ENCODE results near the gene ANKRD34A. TPM values are rescaled to one million over a fixed set of nuclear protein-coding genes. Genes with fewer than 3 reads are reported as not detected.

ANKRD34A gene
- total RNA-seq, 3 donors from 2014 or later, result 0.16 to 0.98 (median 0.59) TPM

- Histone ChIP-seq H3K4me3 (peak overlapping the region in 1 of 3 donors; percentile 86), H3K36me3 (no peaks in the 10 kb centered on the region)
- intact Hi-C loops (cut with DNase I; ENCODE audit: low total_unique reads), result no loop called here
Observed at GRCh38 chr1:145955436-145955835, 8.9 kb downstream of the ANKRD34A start.

GRCh38 chr1:145953861-145954260 is 10.5 kb downstream of the ANKRD34A start:
- no peak for TF ChIP-seq POLR2AphosphoS5 (IDR thresholded peaks at IDR 0.05)
- H3K4me3 ChIP-seq, result no peak overlapping the region
- H3K27me3 ChIP-seq, result no peaks in the 10 kb centered on the region
- H3K36me3 ChIP-seq, result no peaks in the 10 kb centered on the region
- H3K9me3 ChIP-seq, result no peaks in the 10 kb centered on the region
- H3K4me1 ChIP-seq, result no peaks in the 10 kb centered on the region
- intact Hi-C loops (cut with DNase I; ENCODE audit: low total_unique reads), result no loop called here
- no peak for DNase-seq (ENCODE audit: low spot score in 2 of 2)
- no peak overlapping the region for H3K27ac ChIP-seq

More at GRCh38 chr1:145955436-145955835, 8.9 kb downstream of the ANKRD34A start:
- peaks cover 0 to 4% of the 10 kb centered on the region in 2 donors for H3K4me1 ChIP-seq
- no peaks in the 10 kb centered on the region for H3K27me3 ChIP-seq
- H3K9me3 ChIP-seq, result no peaks in the 10 kb centered on the region
- TF ChIP-seq POLR2AphosphoS5 (IDR thresholded peaks at IDR 0.05), result no peak
- no peak for TF ChIP-seq CTCF (IDR thresholded peaks at IDR 0.05)
- TF ChIP-seq POLR2A (IDR thresholded peaks at IDR 0.05), result no peak
- DNase-seq (ENCODE audit: low spot score in 2 of 2), result no peak
- peak overlapping the region; percentile 37 to 96 for H3K27ac ChIP-seq

DNA sequence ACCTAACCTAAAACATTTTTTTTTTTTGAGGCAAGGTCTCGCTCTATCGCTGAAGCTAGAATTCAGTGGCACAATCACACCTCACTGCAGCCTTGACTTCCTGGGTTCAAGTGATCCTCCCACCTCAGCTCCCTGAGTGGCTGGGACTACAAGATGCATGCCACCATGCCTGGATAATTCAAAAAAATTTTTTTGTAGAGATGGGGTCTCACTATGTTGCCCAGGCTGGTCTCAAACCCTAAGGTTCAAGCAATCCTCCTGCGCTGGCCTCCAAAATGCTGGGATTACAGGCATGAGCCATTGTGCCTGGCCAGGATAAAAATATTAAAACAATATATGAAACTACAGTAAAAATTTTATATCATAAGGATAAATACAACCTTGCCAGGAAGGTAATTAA is 11.5 kb downstream of the ANKRD34A start:
- Histone ChIP-seq H3K9me3 (no peaks in the 10 kb centered on the region), H3K27me3 (no peaks in the 10 kb centered on the region), H3K27ac (no peak overlapping the region), H3K36me3 (no peaks in the 10 kb centered on the region), H3K4me3 (no peak overlapping the region), H3K4me1 (no peaks in the 10 kb centered on the region)
- DNase-seq (ENCODE audit: low spot score in 2 of 2), result no peak
- intact Hi-C loops (cut with DNase I; ENCODE audit: low total_unique reads), result no loop called here
- TF ChIP-seq CTCF (IDR thresholded peaks at IDR 0.05), result no peak
- no peak for TF ChIP-seq POLR2AphosphoS5 (IDR thresholded peaks at IDR 0.05)
- TF ChIP-seq POLR2A (IDR thresholded peaks at IDR 0.05), result no peak

- Histone ChIP-seq H3K27ac (no peak overlapping the region), H3K9me3 (no peaks in the 10 kb centered on the region), H3K27me3 (no peaks in the 10 kb centered on the region), H3K4me1 (no peaks in the 10 kb centered on the region), H3K36me3 (no peaks in the 10 kb centered on the region), H3K4me3 (no peak overlapping the region)
- no peak for DNase-seq (ENCODE audit: low spot score in 2 of 2)
- no peak for TF ChIP-seq POLR2A (IDR thresholded peaks at IDR 0.05)
- TF ChIP-seq CTCF (IDR thresholded peaks at IDR 0.05), result no peak
- TF ChIP-seq POLR2AphosphoS5 (IDR thresholded peaks at IDR 0.05), result no peak
- intact Hi-C loops (cut with DNase I; ENCODE audit: low total_unique reads), result no loop called here
Observed at GRCh38 chr1:145951526-145951925, 12.8 kb downstream of the ANKRD34A start.

DNA sequence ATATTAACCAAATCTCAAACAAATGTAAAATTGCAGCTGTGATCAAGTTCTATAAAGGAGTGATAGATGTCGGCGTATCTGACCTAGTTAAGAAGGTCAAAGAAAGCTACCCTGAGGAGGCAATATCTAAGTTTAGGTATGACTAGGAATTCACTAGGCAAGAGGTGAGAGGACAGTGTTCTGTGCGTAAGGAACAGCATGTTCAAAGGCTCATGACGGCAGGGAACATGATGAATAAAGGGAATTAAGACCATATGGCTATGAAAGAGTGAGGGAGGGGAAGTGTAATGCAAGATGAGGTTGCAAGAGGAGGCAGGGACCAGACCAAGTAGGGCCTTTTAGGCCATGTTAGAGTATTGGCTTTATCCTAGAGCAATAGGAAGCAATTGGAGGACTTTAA is 15.2 kb downstream of the ANKRD34A start:
- Histone ChIP-seq H3K9me3 (no peaks in the 10 kb centered on the region), H3K4me1 (no peaks in the 10 kb centered on the region)

More for the DNA sequence above, 15.2 kb downstream of the ANKRD34A start:
- Histone ChIP-seq H3K36me3 (no peaks in the 10 kb centered on the region), H3K27me3 (no peaks in the 10 kb centered on the region), H3K27ac (peak overlapping the region in 1 of 2 donors; percentile 41), H3K4me3 (no peak overlapping the region)
- intact Hi-C loops (cut with DNase I; ENCODE audit: low total_unique reads), result no loop called here
- no peak for DNase-seq (ENCODE audit: low spot score in 2 of 2)
- TF ChIP-seq POLR2AphosphoS5 (IDR thresholded peaks at IDR 0.05), result no peak
- no peak for TF ChIP-seq POLR2A (IDR thresholded peaks at IDR 0.05)
- no peak for TF ChIP-seq CTCF (IDR thresholded peaks at IDR 0.05)

All from breast epithelium (tissue), 4 donors.